Parathyroid adenoma (tissue), 2 donors: ENCODE results near the gene SIDT1.

ENCODE experiments used
- H2AFZ ChIP-seq: fragments of 300-600 bp; sonication (generic); one replicate; pipeline ENCODE4 v1.7.0; 2017; ENCODE audit warnings: antibody characterized with exemption, mild to moderate bottlenecking
- H3K27ac ChIP-seq: fragments of 300-600 bp; sonication (generic); one replicate; pipeline ENCODE4 v1.7.0; 2017
- H3K27me3 ChIP-seq: fragments of 300-600 bp; sonication (generic); one replicate; pipeline ENCODE4 v1.7.0; 2017; ENCODE audit warnings: low read length; ENCODE audit not compliant: control insufficient read depth, insufficient read depth
- H3K36me3 ChIP-seq: fragments of 300-600 bp; sonication (generic); one replicate; pipeline ENCODE4 v1.7.0; 2017; ENCODE audit warnings: low read length; ENCODE audit not compliant: control insufficient read depth, insufficient read depth
- H3K4me1 ChIP-seq: fragments of 300-600 bp; sonication (generic); one replicate; pipeline ENCODE4 v1.7.0; 2017; ENCODE audit warnings: control low read depth
- H3K4me2 ChIP-seq: fragments of 300-600 bp; sonication (generic); one replicate; pipeline ENCODE4 v1.7.0; 2017; ENCODE audit warnings: low read length
- H3K4me3 ChIP-seq: fragments of 300-600 bp; sonication (generic); one replicate; pipeline ENCODE4 v1.7.0; 2017; ENCODE audit warnings: low read depth, low read length
- H3K79me2 ChIP-seq: fragments of 300-600 bp; sonication (generic); one replicate; pipeline ENCODE4 v1.7.0; 2017; ENCODE audit warnings: control low read depth
- H3K9ac ChIP-seq: fragments of 300-600 bp; sonication (generic); one replicate; pipeline ENCODE4 v1.7.0; 2017; ENCODE audit warnings: mild to moderate bottlenecking
- H3K9me3 ChIP-seq: fragments of 300-600 bp; sonication (generic); one replicate; pipeline ENCODE4 v1.7.0; 2017; ENCODE audit warnings: low read length; ENCODE audit not compliant: control insufficient read depth
- CTCF ChIP-seq: fragments of 300-600 bp; sonication (generic); IDR thresholded peaks from one replicate; pipeline ENCODE4 v1.7.0; 2017; ENCODE audit warnings: antibody characterized with exemption, mild to moderate bottlenecking
- donor health status: primary hyperparathyroidism.

Gene SIDT1

GRCh38 chr3:113531826-113532697, at the start of gene SIDT1:
Gene SIDT1, plus strand, starts transcription at chr3:113532555. Its CDS starts 467 bp downstream, at chr3:113533022.
- H2AFZ ChIP-seq = peak within 1 kb of the TSS; percentile 82
- H3K27ac ChIP-seq = no peak within 1 kb of the TSS
- TF ChIP-seq CTCF = no peak
- no peaks in the 10 kb centered on the region for H3K36me3 ChIP-seq
- no peak within 1 kb of the TSS for H3K9ac ChIP-seq
- no peaks in the 10 kb centered on the region for H3K4me1 ChIP-seq
- peak within 1 kb of the TSS; percentile 97 for H3K4me2 ChIP-seq
- no peaks in the 10 kb centered on the region for H3K79me2 ChIP-seq
- H3K9me3 ChIP-seq = no peaks in the 10 kb centered on the region
- H3K4me3 ChIP-seq = peak within 1 kb of the TSS; percentile 73
- no peaks in the 10 kb centered on the region for H3K27me3 ChIP-seq

DNA sequence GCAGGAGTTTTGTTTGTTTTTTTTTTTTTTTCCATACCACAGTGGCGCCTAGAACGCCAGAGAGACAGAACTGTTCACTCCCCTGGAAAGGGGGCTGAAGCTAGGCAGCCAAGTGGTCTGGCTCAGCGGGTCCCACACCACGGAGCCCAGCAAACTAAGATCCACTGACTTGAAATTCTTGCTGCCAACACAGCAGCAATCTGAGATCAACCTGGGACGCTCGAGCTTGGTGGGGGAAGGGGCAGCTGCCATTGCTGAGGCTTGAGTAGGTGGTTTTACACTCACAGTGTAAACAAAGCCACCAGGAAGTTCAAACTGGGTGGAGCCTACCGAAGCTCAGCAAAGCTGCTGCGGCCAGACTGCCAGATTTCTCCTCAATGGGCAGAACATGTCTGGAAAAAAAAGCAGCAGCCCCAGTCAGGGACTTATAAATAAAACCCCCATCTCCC, 47.2 kb upstream of the SIDT1 start:
- H3K27ac ChIP-seq = no peak overlapping the region
- H3K9ac ChIP-seq = no peak overlapping the region
- no peak for TF ChIP-seq CTCF
- H3K27me3 ChIP-seq = no peaks in the 10 kb centered on the region
- no peaks in the 10 kb centered on the region for H3K79me2 ChIP-seq
- H3K9me3 ChIP-seq = no peaks in the 10 kb centered on the region
- no peak overlapping the region for H3K4me3 ChIP-seq
- H3K36me3 ChIP-seq = no peaks in the 10 kb centered on the region
- no peaks in the 10 kb centered on the region for H3K4me1 ChIP-seq
- no peak overlapping the region for H3K4me2 ChIP-seq
- H2AFZ ChIP-seq = no peak overlapping the region

- H3K27ac ChIP-seq = no peak overlapping the region
- H3K9ac ChIP-seq = no peak overlapping the region
- peak; percentile 53 for TF ChIP-seq CTCF
- no peaks in the 10 kb centered on the region for H3K27me3 ChIP-seq
- no peak overlapping the region for H3K4me3 ChIP-seq
- H3K36me3 ChIP-seq = no peaks in the 10 kb centered on the region
- no peak overlapping the region for H2AFZ ChIP-seq
- H3K4me2 ChIP-seq = no peak overlapping the region
- no peaks in the 10 kb centered on the region for H3K9me3 ChIP-seq
- H3K79me2 ChIP-seq = no peaks in the 10 kb centered on the region
- no peaks in the 10 kb centered on the region for H3K4me1 ChIP-seq
Measured at GRCh38 chr3:113495035-113495434, 37.3 kb upstream of the SIDT1 start.

DNA sequence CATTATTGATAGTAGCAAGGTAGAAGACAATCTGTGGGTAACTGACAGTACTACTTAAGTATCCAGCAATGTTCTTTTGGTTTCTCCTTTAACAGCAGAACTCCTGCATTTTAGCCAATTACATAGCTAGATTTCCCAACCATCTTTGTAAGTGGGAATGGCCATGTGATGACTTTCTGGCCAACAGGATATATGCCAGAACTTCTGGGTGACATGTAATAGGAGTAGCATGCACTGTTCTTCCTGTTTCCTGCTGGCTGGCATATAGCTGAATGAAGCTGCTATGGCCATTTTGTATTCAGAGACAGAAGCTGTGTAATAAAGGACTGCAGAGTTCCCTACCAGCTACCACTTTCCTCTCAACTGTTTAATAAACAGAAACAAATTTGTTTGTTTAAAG, 35.4 kb upstream of the SIDT1 start:
- TF ChIP-seq CTCF = no peak
- Histone ChIP-seq H3K4me3 (no peak overlapping the region), H3K36me3 (no peaks in the 10 kb centered on the region), H3K79me2 (no peaks in the 10 kb centered on the region), H3K9ac (no peak overlapping the region), H3K4me1 (no peaks in the 10 kb centered on the region), H2AFZ (no peak overlapping the region), H3K4me2 (no peak overlapping the region), H3K27me3 (no peaks in the 10 kb centered on the region), H3K9me3 (no peaks in the 10 kb centered on the region), H3K27ac (no peak overlapping the region)
